HUES48 (cell line): ENCODE measurements around the gene DDX39B.
"Not testable (repeated sequence)": the region's sequence is repeated elsewhere in the genome, so short reads cannot be mapped to it uniquely, and the experiment has no call there.

Source experiments
- H3K27ac ChIP-seq: one replicate; pipeline ENCODE4 v1.7.0; 2013; ENCODE audit warnings: low read depth, low read length, inconsistent platforms
- H3K27me3 ChIP-seq: 2 replicates; pipeline ENCODE4 v1.6.1; 2013; ENCODE audit warnings: mild to moderate bottlenecking, low read length; ENCODE audit not compliant: control insufficient read depth, insufficient read depth
- H3K36me3 ChIP-seq: 2 replicates; pipeline ENCODE4 v1.6.1; 2013; ENCODE audit warnings: low read length; ENCODE audit not compliant: control insufficient read depth, insufficient read depth
- H3K4me1 ChIP-seq: 2 replicates; pipeline ENCODE4 v1.6.1; 2013; ENCODE audit warnings: mild to moderate bottlenecking, low read length; ENCODE audit not compliant: control insufficient read depth, insufficient read depth
- H3K4me3 ChIP-seq: 2 replicates; pipeline ENCODE4 v1.5.1; 2013; ENCODE audit warnings: mild to moderate bottlenecking, low read depth, low read length
- H3K9ac ChIP-seq: 2 replicates; pipeline ENCODE4 v1.6.1; 2013; ENCODE audit warnings: mild to moderate bottlenecking, low read depth, low read length, moderate library complexity
- H3K9me3 ChIP-seq: 2 replicates; pipeline ENCODE4 v1.6.1; 2013; ENCODE audit warnings: low read length; ENCODE audit not compliant: control insufficient read depth, insufficient read depth

DDX39B gene

GRCh38 chr6:31541658-31542521 is at the start of gene DDX39B:
DDX39B (minus strand) TSS chr6:31542003; CDS start chr6:31540532, 1,471 bp downstream.
- H3K9ac ChIP-seq = peak within 1 kb of the TSS; percentile 97
- H3K36me3 ChIP-seq = peaks cover 40% of the 10 kb centered on the region
- H3K27me3 ChIP-seq = no peaks in the 10 kb centered on the region
- peak within 1 kb of the TSS; percentile 97 for H3K4me3 ChIP-seq
- H3K4me1 ChIP-seq = peaks cover 30% of the 10 kb centered on the region
- peak within 1 kb of the TSS; percentile 99 for H3K27ac ChIP-seq
- no peaks in the 10 kb centered on the region for H3K9me3 ChIP-seq

- not testable (repeated sequence) for H3K4me1 ChIP-seq, H3K27me3 ChIP-seq, H3K9me3 ChIP-seq, H3K4me3 ChIP-seq, H3K36me3 ChIP-seq, H3K9ac ChIP-seq, H3K27ac ChIP-seq
These were observed 48.9 kb upstream of the DDX39B start for GRCh38 chr6:31590691-31591090.

GRCh38 chr6:31588871-31589650 is 47.3 kb upstream of the DDX39B start:
- Histone ChIP-seq H3K27ac (no peak overlapping the region), H3K4me1 (no peaks in the 10 kb centered on the region), H3K4me3 (no peak overlapping the region), H3K9me3 (no peaks in the 10 kb centered on the region), H3K27me3 (no peaks in the 10 kb centered on the region), H3K36me3 (no peaks in the 10 kb centered on the region), H3K9ac (no peak overlapping the region)

- no peaks in the 10 kb centered on the region for H3K27me3 ChIP-seq
- H3K27ac ChIP-seq = no peak overlapping the region
- no peaks in the 10 kb centered on the region for H3K36me3 ChIP-seq
- no peaks in the 10 kb centered on the region for H3K4me1 ChIP-seq
- H3K9me3 ChIP-seq = no peaks in the 10 kb centered on the region
- no peak overlapping the region for H3K9ac ChIP-seq
- H3K4me3 ChIP-seq = no peak overlapping the region
These were observed 46.3 kb upstream of the DDX39B start for GRCh38 chr6:31587791-31588777.

GRCh38 chr6:31586599-31587281 is 44.9 kb upstream of the DDX39B start:
- Histone ChIP-seq H3K36me3 (no peaks in the 10 kb centered on the region), H3K4me3 (no peak overlapping the region), H3K27ac (no peak overlapping the region), H3K27me3 (peaks cover 6% of the 10 kb centered on the region; the same call in 1 of the 2 replicates), H3K4me1 (peaks cover 6% of the 10 kb centered on the region), H3K9ac (no peak overlapping the region), H3K9me3 (no peaks in the 10 kb centered on the region)

DNA sequence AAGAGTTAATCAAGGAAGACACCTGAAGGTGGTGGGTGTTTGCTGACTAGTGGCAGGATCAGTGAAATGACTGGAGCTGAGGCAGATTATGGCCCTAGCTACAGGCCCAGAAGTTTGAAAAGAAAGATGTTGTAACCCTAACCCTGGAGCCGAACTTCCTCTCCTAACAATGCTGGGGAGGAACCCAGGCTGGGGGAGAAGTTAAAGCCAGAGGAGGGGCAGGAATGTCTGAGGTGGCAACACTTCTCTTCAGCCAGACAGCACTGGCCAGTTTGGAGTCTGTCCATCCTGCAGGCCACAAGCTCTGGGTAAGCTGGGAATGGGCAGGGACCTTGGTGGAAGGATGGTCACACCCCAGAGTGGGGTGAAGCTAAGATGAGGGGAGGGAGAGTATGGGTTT is 44.2 kb upstream of the DDX39B start, which contains the start of gene LST1:
Gene LST1, plus strand, starts transcription at position 270 of the 400 bp plus-strand sequence. CDS start 1,023 bp downstream, outside the sequence.
- Histone ChIP-seq H3K4me1 (peaks cover 9% of the 10 kb centered on the region), H3K9me3 (no peaks in the 10 kb centered on the region), H3K4me3 (no peak within 1 kb of the TSS), H3K36me3 (no peaks in the 10 kb centered on the region), H3K27me3 (peaks cover 10% of the 10 kb centered on the region; the same call in 1 of the 2 replicates), H3K27ac (no peak within 1 kb of the TSS), H3K9ac (no peak within 1 kb of the TSS)

DNA sequence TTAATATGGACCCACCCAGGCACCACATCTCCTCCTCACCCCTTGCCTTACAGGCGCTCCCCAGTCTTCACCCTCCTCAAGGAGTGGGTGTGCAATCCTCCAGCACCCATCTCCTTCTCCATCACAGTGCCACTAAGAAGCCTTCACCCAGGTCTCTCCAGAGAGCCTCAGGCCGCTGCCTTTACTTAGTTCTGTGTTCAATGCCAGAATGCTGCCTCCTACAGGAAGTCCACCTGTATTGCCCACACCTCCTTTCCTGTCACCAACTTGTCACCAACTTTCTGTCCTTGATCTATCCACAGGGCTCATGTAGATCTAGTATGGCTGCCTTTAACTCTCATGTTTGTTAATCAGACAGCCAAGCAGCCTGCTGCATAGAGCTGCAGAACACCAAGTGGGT is 43.7 kb upstream of the DDX39B start:
- H3K27me3 ChIP-seq = peaks cover 12% of the 10 kb centered on the region
- H3K9me3 ChIP-seq = no peaks in the 10 kb centered on the region
- H3K4me3 ChIP-seq = no peak overlapping the region
- H3K27ac ChIP-seq = no peak overlapping the region
- no peaks in the 10 kb centered on the region for H3K36me3 ChIP-seq
- no peak overlapping the region for H3K9ac ChIP-seq
- peaks cover 9% of the 10 kb centered on the region for H3K4me1 ChIP-seq

DNA sequence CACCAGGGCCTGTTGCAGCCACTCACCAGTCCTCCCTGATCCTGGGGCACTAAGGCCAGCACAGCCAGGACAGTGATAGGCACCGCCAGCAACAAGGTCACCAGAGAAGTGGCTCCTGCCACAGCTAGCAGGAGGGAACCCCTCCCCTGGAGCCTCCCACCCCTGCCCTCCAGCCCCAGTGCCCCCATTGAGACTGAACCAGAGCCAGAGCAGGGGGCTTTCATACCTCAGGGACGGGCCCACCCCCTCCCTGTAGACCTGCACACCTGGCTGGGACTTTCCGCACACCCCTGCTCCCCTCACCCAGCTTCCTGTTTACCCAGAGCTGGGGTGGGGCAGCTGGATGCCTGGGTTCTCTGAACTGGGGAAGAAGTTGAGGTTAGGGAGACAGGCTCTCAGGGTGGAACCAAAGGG is 40.4 kb upstream of the DDX39B start, which contains the start of gene LTB:
Gene LTB, minus strand, starts transcription at position 195 of the 414 bp plus-strand sequence. Its CDS starts 7 bp downstream, at position 188.
- H3K4me1 ChIP-seq = peaks cover 14% of the 10 kb centered on the region
- peak within 1 kb of the TSS; percentile 66; the same call in 1 of the 2 replicates for H3K9ac ChIP-seq
- peak within 1 kb of the TSS; percentile 91 for H3K4me3 ChIP-seq
- peaks cover 23% of the 10 kb centered on the region for H3K27me3 ChIP-seq
- H3K27ac ChIP-seq = no peak within 1 kb of the TSS
- H3K9me3 ChIP-seq = no peaks in the 10 kb centered on the region
- no peaks in the 10 kb centered on the region for H3K36me3 ChIP-seq

GRCh38 chr6:31581434-31582229 is 39.8 kb upstream of the DDX39B start:
- H3K4me1 ChIP-seq = peaks cover 14% of the 10 kb centered on the region
- H3K27me3 ChIP-seq = peaks cover 23% of the 10 kb centered on the region
- H3K9ac ChIP-seq = peak overlapping the region; percentile 66; the same call in 1 of the 2 replicates
- H3K9me3 ChIP-seq = no peaks in the 10 kb centered on the region
- no peak overlapping the region for H3K27ac ChIP-seq
- H3K36me3 ChIP-seq = no peaks in the 10 kb centered on the region
- H3K4me3 ChIP-seq = peak overlapping the region; percentile 91
